Mammary epithelial cell (primary cell): ENCODE data around the gene TMEM176B.

Source experiments
- EZH2 ChIP-seq: IDR thresholded peaks from 2 replicates; pipeline ENCODE4 v1.6.1; 2012; ENCODE audit warnings: low read length, inconsistent platforms, borderline replicate concordance
- TF ChIP-seq, protein P1 (sequence below), 2 donors: IDR thresholded peaks in 1 of 2; conservative IDR thresholded peaks in 1 of 2; 2 replicates each; pipeline ENCODE4 v1.5.1; 2011 to 2012; ENCODE audit warnings: inconsistent platforms in 2 of 2, low read length in 2 of 2, mild to moderate bottlenecking in 2 of 2, control low read depth in 1 of 2, low read depth in 1 of 2; ENCODE audit not compliant: insufficient read depth in 1 of 2; ENCODE audit errors: extremely low read depth in 1 of 2

DNA sequence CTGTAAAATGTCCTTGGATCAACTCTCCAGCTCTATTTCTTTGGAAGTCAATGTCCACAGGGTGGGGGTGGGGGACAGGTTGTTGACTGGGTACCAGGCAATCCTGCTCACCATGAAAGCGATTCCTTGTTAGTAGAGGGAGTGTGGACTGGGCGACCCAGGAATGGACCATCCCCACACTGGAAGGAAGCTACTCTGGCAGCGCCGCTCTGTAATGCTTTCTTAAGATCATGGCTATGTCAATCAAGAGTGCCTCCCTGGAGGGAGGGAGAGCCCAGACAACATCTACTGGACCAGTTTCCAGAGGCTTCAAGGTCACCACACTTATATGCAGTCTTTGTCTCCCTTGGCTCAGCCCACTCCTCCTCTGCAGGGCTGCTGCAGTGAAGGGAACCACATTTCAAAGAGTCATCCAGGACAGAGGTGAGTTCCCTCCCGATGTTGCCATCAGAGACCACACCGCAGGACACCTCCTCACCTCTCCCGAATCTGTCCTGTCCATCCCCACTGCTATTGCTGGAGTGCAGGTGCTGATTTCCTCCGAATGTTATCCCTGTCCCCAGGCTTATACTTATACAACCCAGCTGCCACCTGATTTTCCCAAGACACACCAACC lies 56.0 kb downstream of the TMEM176B start:
- no peak for TF ChIP-seq EZH2
- TF ChIP-seq, protein P1, sequence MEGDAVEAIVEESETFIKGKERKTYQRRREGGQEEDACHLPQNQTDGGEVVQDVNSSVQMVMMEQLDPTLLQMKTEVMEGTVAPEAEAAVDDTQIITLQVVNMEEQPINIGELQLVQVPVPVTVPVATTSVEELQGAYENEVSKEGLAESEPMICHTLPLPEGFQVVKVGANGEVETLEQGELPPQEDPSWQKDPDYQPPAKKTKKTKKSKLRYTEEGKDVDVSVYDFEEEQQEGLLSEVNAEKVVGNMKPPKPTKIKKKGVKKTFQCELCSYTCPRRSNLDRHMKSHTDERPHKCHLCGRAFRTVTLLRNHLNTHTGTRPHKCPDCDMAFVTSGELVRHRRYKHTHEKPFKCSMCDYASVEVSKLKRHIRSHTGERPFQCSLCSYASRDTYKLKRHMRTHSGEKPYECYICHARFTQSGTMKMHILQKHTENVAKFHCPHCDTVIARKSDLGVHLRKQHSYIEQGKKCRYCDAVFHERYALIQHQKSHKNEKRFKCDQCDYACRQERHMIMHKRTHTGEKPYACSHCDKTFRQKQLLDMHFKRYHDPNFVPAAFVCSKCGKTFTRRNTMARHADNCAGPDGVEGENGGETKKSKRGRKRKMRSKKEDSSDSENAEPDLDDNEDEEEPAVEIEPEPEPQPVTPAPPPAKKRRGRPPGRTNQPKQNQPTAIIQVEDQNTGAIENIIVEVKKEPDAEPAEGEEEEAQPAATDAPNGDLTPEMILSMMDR (conservative IDR thresholded peaks at IDR 0.05 in 1 of 2, IDR thresholded peaks at IDR 0.05 in 1 of 2; ENCODE audit: extremely low read depth in 1 of 2, insufficient read depth in 1 of 2, low read depth in 1 of 2, low read length in 2 of 2): no peak
